ENCODE data around the gene NT5M.

The NT5M gene

GRCh38 chr17:17395885-17396284 is 92.7 kb downstream of the NT5M start:
- DNase-seq = no peak
